CD8-positive, alpha-beta memory T cell (primary cell): Measurements from ENCODE around the gene CCDC91. TPM values are rescaled to one million over a fixed set of nuclear protein-coding genes. Genes with fewer than 3 reads are reported as not detected.

Source experiments
- CTCF ChIA-PET: fragments of 350-600 bp; sonication (Branson Sonifier 250); formaldehyde crosslinking; loops from one replicate; lab custom pipeline; 2021; ENCODE audit warnings: antibody characterized with exemption; lab: Charles Lee
- POLR2A ChIA-PET: fragments of 350-600 bp; sonication (Branson Sonifier 250); formaldehyde crosslinking; loops from one replicate; lab custom pipeline; 2021; ENCODE audit warnings: antibody characterized with exemption; lab: Charles Lee
- DNase-seq, 5 donors: peaks; one replicate each; pipeline versions ENCODE4 v3.0.0 to v3.0.0-alpha.2; 2020 to 2022; ENCODE audit warnings: mixed read lengths in 1 of 5
- H3K27ac ChIP-seq: one replicate; pipeline ENCODE4 v1.7.0; 2013; ENCODE audit warnings: low read depth, mild to moderate bottlenecking, low read length, moderate library complexity
- H3K27me3 ChIP-seq: 2 replicates; pipeline ENCODE4 v1.7.0; 2013; ENCODE audit warnings: low read length, mild to moderate bottlenecking; ENCODE audit not compliant: insufficient read depth, poor library complexity, severe bottlenecking
- H3K36me3 ChIP-seq: 2 replicates; pipeline ENCODE4 v1.7.0; 2013; ENCODE audit warnings: mild to moderate bottlenecking, low read length, moderate library complexity; ENCODE audit not compliant: insufficient read depth
- H3K4me1 ChIP-seq: 2 replicates; pipeline ENCODE4 v1.7.0; 2013; ENCODE audit warnings: mild to moderate bottlenecking, low read length, moderate library complexity; ENCODE audit not compliant: insufficient read depth
- H3K4me3 ChIP-seq: 2 replicates; pipeline ENCODE4 v1.7.0; 2013; ENCODE audit warnings: mild to moderate bottlenecking, low read length
- H3K9me3 ChIP-seq: 2 replicates; pipeline ENCODE4 v1.7.0; 2013; ENCODE audit warnings: mild to moderate bottlenecking, low read length
- H3K27ac Mint-ChIP-seq, 8 donors: one replicate each; pipeline ENCODE4 v1.8.0; 2020 to 2021; ENCODE audit warnings: mixed read lengths in 8 of 8, mild to moderate bottlenecking in 6 of 8, inconsistent platforms in 3 of 8, moderate library complexity in 3 of 8
- H3K27me3 Mint-ChIP-seq, 2 donors: one replicate each; pipeline ENCODE4 v1.8.0; 2020 to 2021; ENCODE audit warnings: mixed read lengths in 2 of 2, mild to moderate bottlenecking in 1 of 2, moderate library complexity in 1 of 2
- H3K36me3 Mint-ChIP-seq, 3 donors: one replicate each; pipeline ENCODE4 v1.8.0; 2020 to 2021; ENCODE audit warnings: mixed read lengths in 3 of 3, inconsistent platforms in 1 of 3, mild to moderate bottlenecking in 1 of 3
- H3K4me1 Mint-ChIP-seq, 3 donors: one replicate each; pipeline ENCODE4 v1.8.0; 2020 to 2021; ENCODE audit warnings: mixed read lengths in 3 of 3, inconsistent platforms in 1 of 3, mild to moderate bottlenecking in 1 of 3
- H3K4me3 Mint-ChIP-seq, 7 donors: one replicate each; pipeline ENCODE4 v1.8.0; 2020 to 2021; ENCODE audit warnings: mixed read lengths in 7 of 7, mild to moderate bottlenecking in 6 of 7, moderate library complexity in 4 of 7, inconsistent platforms in 2 of 7
- H3K9me3 Mint-ChIP-seq, 5 donors: one replicate each; pipeline ENCODE4 v1.8.0; 2020 to 2022; ENCODE audit warnings: mixed read lengths in 5 of 5, mild to moderate bottlenecking in 3 of 5, moderate library complexity in 2 of 5, inconsistent platforms in 1 of 5
- polyA plus RNA-seq: library from polyadenylated mRNA; unstranded; fragments of 300-500 nt; fragmentation: Illumina TruSeq; gene quantifications from one replicate; pipeline ENCODE4 v1.2.3, GENCODE V29; 2021
- total RNA-seq, 2 experiments: library from RNA; stranded (reverse); gene quantifications; one replicate each; pipeline ENCODE4 v1.2.3, GENCODE V29; 2021

Gene CCDC91
- total and polyA plus RNA-seq, 3 experiments from 2014 or later, result 20.3 to 64.1 (median 23.2) TPM

DNA sequence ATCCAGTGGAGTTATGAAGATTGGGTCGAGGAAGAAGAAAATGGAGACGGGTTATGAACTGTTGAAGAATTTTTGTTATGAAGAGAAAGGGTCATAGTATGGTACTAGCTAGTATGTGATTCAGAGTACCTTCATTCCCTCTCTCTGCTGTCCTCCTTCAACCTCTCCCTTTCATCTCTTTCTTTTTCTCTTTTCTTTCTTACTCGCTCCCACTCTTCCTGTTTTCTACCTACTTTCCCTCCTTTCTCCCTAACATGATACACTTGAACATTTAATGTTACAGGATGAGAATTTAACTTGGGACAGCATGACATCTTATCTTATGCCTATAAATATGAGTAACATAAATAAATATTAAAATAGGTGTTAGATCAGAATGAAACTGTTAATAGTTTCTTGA, 112.9 kb downstream of the CCDC91 start:
- H3K36me3 Mint-ChIP-seq, result peaks cover 3 to 28% (median 17%) of the 10 kb centered on the region in 3 donors
- no peaks in the 10 kb centered on the region for H3K27me3 Mint-ChIP-seq
- no peaks in the 10 kb centered on the region for H3K9me3 Mint-ChIP-seq
- Histone ChIP-seq H3K4me3 (no peak overlapping the region), H3K4me1 (no peaks in the 10 kb centered on the region), H3K36me3 (no peaks in the 10 kb centered on the region), H3K9me3 (no peaks in the 10 kb centered on the region), H3K27me3 (no peaks in the 10 kb centered on the region), H3K27ac (no peak overlapping the region)
- ChIA-PET CTCF (no interaction called here), POLR2A (no interaction called here)
- no peak for DNase-seq
- no peak overlapping the region for H3K4me3 Mint-ChIP-seq
- peaks cover 9 to 14% (median 11%) of the 10 kb centered on the region in 3 donors for H3K4me1 Mint-ChIP-seq
- H3K27ac Mint-ChIP-seq, result no peak overlapping the region

DNA sequence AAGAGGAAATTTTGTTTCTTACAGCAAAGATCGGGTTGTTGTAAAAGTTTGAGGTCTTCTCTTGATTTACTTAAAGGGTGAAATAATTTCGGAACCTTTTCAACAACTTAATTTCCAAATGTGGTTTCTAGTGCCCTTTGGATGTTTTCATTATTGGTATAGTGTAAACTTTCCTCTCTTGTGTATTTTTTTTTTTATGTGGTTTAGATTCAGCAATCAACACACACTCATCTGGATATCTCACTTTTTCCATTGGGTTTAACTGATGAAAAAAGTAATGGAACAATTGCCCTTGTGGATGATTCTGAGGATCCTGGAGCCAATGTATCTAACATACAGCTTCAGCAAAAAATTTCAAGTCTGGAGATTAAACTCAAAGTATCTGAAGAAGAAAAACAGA, 116.3 kb downstream of the CCDC91 start:
- ChIA-PET POLR2A (no interaction called here), CTCF (no interaction called here)
- H3K36me3 ChIP-seq, result no peaks in the 10 kb centered on the region
- Mint-ChIP-seq H3K27ac (no peak overlapping the region), H3K4me3 (no peak overlapping the region), H3K36me3 (peaks cover 32 to 57% (median 32%) of the 10 kb centered on the region in 3 donors), H3K4me1 (peaks cover 0 to 4% (median 4%) of the 10 kb centered on the region in 3 donors), H3K27me3 (no peaks in the 10 kb centered on the region), H3K9me3 (no peaks in the 10 kb centered on the region)
- H3K27me3 ChIP-seq, result no peaks in the 10 kb centered on the region
- DNase-seq, result no peak
- no peaks in the 10 kb centered on the region for H3K9me3 ChIP-seq
- no peak overlapping the region for H3K4me3 ChIP-seq
- no peaks in the 10 kb centered on the region for H3K4me1 ChIP-seq
- no peak overlapping the region for H3K27ac ChIP-seq

DNA sequence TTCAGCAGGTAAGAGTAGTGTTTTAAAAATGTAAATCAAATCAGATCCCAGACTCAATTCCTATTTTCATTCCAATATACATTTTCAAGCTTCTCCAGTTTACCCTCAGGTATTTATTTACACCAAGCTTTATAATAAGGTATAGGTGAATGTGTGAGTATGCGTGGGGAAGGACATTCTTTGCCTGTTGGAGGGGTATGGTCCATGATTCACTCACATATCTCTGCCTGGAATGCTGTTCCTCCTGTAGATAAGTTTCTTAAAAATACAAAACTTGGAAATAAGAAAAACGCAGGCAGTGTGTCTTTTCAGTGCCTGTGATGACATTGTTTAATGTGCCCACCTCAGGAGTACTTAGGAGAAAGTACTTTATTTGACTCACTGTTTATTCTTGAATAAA, 118.6 kb downstream of the CCDC91 start:
- Mint-ChIP-seq H3K36me3 (peaks cover 46 to 71% (median 52%) of the 10 kb centered on the region in 3 donors), H3K4me1 (peaks cover 0 to 1% (median 0%) of the 10 kb centered on the region in 3 donors), H3K27ac (peak overlapping the region in 1 of 8 donors; percentile 22), H3K9me3 (no peaks in the 10 kb centered on the region), H3K4me3 (no peak overlapping the region), H3K27me3 (no peaks in the 10 kb centered on the region)
- Histone ChIP-seq H3K36me3 (no peaks in the 10 kb centered on the region), H3K27ac (no peak overlapping the region), H3K4me3 (no peak overlapping the region), H3K27me3 (no peaks in the 10 kb centered on the region), H3K9me3 (no peaks in the 10 kb centered on the region), H3K4me1 (no peaks in the 10 kb centered on the region)
- CTCF ChIA-PET, result no interaction called here
- POLR2A ChIA-PET, result no interaction called here
- DNase-seq, result no peak

DNA sequence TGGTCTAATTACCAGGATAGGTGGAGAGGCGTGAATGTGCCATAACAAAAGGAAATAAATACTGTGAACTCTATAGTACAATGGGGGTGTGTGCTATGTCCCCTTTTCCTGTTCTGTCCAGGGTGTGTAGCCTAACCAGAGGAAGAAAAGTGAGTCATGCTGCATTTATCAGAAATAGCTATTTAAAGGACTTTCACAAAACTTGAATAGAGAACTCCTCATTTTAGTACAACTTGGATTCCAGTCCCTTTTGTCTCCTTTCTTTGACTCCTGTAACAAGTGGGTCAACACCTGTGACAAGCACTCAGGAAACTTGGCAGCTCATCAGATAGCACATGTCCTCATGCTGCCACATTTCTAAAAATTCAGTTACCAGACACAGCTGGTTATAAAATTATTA, 123.4 kb downstream of the CCDC91 start:
- no peaks in the 10 kb centered on the region for H3K27me3 ChIP-seq
- ChIA-PET POLR2A (no interaction called here), CTCF (no interaction called here)
- no peaks in the 10 kb centered on the region for H3K9me3 ChIP-seq
- H3K4me3 ChIP-seq, result no peak overlapping the region
- H3K4me3 Mint-ChIP-seq, result no peak overlapping the region
- H3K27ac Mint-ChIP-seq, result no peak overlapping the region
- H3K4me1 Mint-ChIP-seq, result peaks cover 0 to 1% (median under 1%) of the 10 kb centered on the region in 3 donors
- H3K36me3 Mint-ChIP-seq, result peaks cover 47 to 79% (median 74%) of the 10 kb centered on the region in 3 donors
- H3K27me3 Mint-ChIP-seq, result no peaks in the 10 kb centered on the region
- H3K4me1 ChIP-seq, result no peaks in the 10 kb centered on the region
- H3K36me3 ChIP-seq, result peaks cover 3% of the 10 kb centered on the region
- no peak for DNase-seq
- peaks cover 6 to 15% (median 9%) of the 10 kb centered on the region in 5 donors for H3K9me3 Mint-ChIP-seq
- H3K27ac ChIP-seq, result no peak overlapping the region

DNA sequence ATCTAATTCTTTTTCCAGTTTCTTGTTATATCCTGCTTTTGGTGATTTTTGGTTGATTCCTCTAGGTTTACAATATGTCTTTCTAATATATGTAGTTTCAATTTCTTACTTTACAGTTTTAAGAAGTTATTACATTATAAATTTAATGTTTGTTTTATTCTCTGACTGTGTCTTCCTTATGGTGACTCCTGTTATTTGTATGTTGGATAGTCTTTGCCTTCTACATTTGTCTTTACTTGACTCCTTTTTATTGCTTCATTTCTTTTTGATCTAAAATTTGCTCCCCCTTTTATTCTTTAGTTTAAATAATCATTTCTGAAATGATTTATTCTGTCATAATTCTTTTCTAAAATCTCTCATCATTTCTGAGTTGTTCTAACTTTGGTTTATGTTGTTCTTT, 125.8 kb downstream of the CCDC91 start:
- H3K9me3 ChIP-seq, result no peaks in the 10 kb centered on the region
- Mint-ChIP-seq H3K27me3 (no peaks in the 10 kb centered on the region), H3K4me3 (no peak overlapping the region), H3K4me1 (peaks cover 5 to 13% (median 12%) of the 10 kb centered on the region in 3 donors), H3K36me3 (peaks cover 38 to 64% (median 64%) of the 10 kb centered on the region in 3 donors), H3K9me3 (peaks cover 6 to 15% (median 9%) of the 10 kb centered on the region in 5 donors), H3K27ac (no peak overlapping the region)
- H3K36me3 ChIP-seq, result peaks cover 3% of the 10 kb centered on the region
- POLR2A ChIA-PET, result no interaction called here
- H3K4me3 ChIP-seq, result no peak overlapping the region
- no peaks in the 10 kb centered on the region for H3K4me1 ChIP-seq
- CTCF ChIA-PET, result no interaction called here
- no peaks in the 10 kb centered on the region for H3K27me3 ChIP-seq
- H3K27ac ChIP-seq, result no peak overlapping the region
- DNase-seq, result no peak

DNA sequence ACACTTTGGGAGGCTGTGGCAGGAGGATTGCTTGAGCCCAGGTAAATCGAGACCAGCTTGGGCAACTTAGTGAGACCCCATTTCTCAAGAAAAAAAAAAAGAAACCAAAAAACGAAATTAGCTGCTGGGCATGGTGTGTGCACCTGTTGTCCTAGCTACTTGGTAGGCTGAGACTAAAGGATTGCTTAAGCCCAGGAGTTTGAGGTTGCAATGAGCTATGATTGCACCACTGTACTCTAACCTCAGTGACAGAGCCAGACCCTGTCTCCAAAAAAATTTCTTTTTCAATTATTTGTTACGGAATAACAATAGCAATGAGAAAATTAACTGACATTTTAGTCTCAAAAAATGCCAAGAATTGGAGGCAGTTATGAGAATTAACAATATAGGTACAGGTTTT, 128.0 kb downstream of the CCDC91 start:
- POLR2A ChIA-PET, result interaction anchor here (0.7 kb wide), 1 partner anchor 435 kb away, joined by 3 read pairs; no protein-coding TSS in a partner anchor
- Mint-ChIP-seq H3K27me3 (no peaks in the 10 kb centered on the region), H3K4me1 (peaks cover 5 to 13% (median 12%) of the 10 kb centered on the region in 3 donors), H3K27ac (no peak overlapping the region), H3K9me3 (peaks cover 6 to 15% (median 9%) of the 10 kb centered on the region in 5 donors), H3K4me3 (no peak overlapping the region), H3K36me3 (peaks cover 27 to 52% (median 50%) of the 10 kb centered on the region in 3 donors)
- no peaks in the 10 kb centered on the region for H3K27me3 ChIP-seq
- no peaks in the 10 kb centered on the region for H3K9me3 ChIP-seq
- CTCF ChIA-PET, result no interaction called here
- H3K27ac ChIP-seq, result no peak overlapping the region
- no peak for DNase-seq
- peaks cover 3% of the 10 kb centered on the region for H3K36me3 ChIP-seq
- H3K4me1 ChIP-seq, result no peaks in the 10 kb centered on the region
- H3K4me3 ChIP-seq, result no peak overlapping the region

DNA sequence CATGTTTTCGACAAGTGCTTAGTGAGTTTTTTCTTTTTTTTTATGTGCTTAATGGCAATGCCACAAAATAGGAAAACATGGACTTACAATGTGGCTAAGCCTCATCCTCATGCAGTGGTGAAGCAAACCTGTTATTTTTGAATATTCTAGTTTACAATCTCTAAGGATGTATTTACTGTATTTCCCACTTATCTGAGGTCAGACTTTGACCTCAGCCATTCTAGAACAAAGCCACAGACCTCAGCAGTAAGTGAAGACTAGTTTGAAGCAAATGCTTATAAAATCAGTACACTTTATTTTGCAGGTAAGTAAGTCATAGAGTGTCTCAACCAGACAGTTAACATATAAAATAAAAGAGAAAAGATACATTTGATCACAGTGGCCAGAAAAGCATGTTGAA, 130.1 kb downstream of the CCDC91 start:
- peak overlapping the region in 1 of 8 donors; percentile 4 for H3K27ac Mint-ChIP-seq
- H3K36me3 Mint-ChIP-seq, result peaks cover 15 to 34% (median 31%) of the 10 kb centered on the region in 3 donors
- H3K27ac ChIP-seq, result no peak overlapping the region
- ChIA-PET POLR2A (no interaction called here), CTCF (no interaction called here)
- no peaks in the 10 kb centered on the region for H3K9me3 ChIP-seq
- DNase-seq, result no peak
- H3K4me1 Mint-ChIP-seq, result peaks cover 5 to 13% (median 12%) of the 10 kb centered on the region in 3 donors
- H3K9me3 Mint-ChIP-seq, result peaks cover 6 to 10% (median 9%) of the 10 kb centered on the region in 5 donors
- no peaks in the 10 kb centered on the region for H3K27me3 Mint-ChIP-seq
- no peaks in the 10 kb centered on the region for H3K4me1 ChIP-seq
- H3K27me3 ChIP-seq, result no peaks in the 10 kb centered on the region
- peaks cover 3% of the 10 kb centered on the region for H3K36me3 ChIP-seq
- no peak overlapping the region for H3K4me3 ChIP-seq
- no peak overlapping the region for H3K4me3 Mint-ChIP-seq

DNA sequence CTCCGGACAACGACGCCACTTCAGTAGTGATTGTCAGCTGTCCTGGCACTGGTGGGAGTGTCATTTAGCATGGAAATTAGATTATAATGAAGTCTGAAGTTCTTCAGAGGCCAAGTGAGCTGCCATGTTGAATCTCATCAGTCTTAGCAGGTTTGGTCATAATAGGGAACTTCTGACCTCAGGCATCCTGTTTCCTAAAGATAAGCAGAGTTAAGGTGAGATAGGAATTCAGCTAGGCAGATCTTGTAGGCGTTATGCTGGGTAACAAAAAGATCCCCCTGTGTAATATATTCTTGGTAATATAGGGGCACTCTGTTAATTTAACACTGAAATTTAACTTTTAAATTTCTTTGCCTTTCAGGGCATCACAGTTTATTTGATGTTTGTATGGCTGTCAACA, 137.5 kb downstream of the CCDC91 start:
- Histone ChIP-seq H3K9me3 (peaks cover 3% of the 10 kb centered on the region), H3K4me1 (no peaks in the 10 kb centered on the region), H3K36me3 (no peaks in the 10 kb centered on the region), H3K27ac (no peak overlapping the region), H3K27me3 (no peaks in the 10 kb centered on the region), H3K4me3 (no peak overlapping the region)
- Mint-ChIP-seq H3K4me3 (no peak overlapping the region), H3K9me3 (peaks cover 0 to 7% (median 3%) of the 10 kb centered on the region in 5 donors), H3K27ac (no peak overlapping the region), H3K27me3 (no peaks in the 10 kb centered on the region), H3K36me3 (peaks cover 30 to 42% (median 40%) of the 10 kb centered on the region in 3 donors), H3K4me1 (peaks cover 0 to 7% (median 2%) of the 10 kb centered on the region in 3 donors)
- ChIA-PET CTCF (no interaction called here), POLR2A (no interaction called here)
- no peak for DNase-seq
